ENCODE measurements around the gene RALGAPA1.
"Not testable (repeated sequence)": the region's sequence is repeated elsewhere in the genome, so short reads cannot be mapped to it uniquely, and the experiment has no call there.

Gene RALGAPA1

DNA sequence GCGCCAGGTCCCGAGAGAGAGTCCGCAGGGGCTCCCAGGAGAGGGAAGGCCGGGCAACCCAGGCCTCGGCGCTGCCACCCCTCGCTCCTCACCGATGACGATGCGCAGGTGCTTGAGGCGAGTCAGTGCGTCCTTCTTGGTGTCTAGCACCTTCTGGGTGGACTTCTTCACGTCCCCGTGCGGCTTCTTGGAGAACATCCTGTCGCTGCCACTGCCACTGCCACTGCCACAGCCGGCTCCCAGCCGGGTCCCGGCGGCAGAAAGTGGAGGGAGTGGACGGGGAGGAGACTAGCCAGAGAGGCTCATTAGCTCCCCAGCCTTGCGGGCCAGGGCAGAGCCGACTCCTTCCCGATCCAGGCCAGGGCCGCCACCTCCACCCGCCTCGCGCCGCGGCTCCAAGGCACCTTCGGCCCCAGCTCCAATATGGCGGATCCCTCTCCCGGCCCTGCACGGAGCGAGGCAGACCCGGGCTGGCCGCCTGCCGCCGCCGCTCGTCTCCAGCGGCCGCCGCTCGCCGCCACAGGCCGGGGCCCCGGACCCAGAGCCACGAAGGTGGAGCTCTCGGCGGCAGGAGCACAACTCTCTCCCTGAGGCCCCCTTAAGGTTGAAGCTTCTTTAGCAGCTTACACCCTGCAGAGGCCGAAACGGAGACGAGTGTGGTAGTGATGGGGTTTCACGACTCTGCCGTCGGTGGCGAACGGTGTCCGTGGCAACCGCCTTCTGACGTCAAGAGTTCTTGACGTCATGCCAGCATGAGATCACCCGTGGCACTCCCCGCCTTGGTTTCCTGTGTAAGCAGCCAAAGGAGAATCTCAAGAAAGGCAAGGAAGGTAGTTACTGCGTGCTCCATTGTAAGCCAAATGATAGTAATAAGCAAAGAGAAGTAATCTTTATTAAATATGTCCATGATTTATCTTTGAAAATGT, at the start of gene RALGAPA1:
TSS of gene RALGAPA1 (minus strand) at position 658 of the 926 bp plus-strand sequence. CDS start at position 198, 460 bp downstream.
- DNase-seq, result peak; percentile 96

DNA sequence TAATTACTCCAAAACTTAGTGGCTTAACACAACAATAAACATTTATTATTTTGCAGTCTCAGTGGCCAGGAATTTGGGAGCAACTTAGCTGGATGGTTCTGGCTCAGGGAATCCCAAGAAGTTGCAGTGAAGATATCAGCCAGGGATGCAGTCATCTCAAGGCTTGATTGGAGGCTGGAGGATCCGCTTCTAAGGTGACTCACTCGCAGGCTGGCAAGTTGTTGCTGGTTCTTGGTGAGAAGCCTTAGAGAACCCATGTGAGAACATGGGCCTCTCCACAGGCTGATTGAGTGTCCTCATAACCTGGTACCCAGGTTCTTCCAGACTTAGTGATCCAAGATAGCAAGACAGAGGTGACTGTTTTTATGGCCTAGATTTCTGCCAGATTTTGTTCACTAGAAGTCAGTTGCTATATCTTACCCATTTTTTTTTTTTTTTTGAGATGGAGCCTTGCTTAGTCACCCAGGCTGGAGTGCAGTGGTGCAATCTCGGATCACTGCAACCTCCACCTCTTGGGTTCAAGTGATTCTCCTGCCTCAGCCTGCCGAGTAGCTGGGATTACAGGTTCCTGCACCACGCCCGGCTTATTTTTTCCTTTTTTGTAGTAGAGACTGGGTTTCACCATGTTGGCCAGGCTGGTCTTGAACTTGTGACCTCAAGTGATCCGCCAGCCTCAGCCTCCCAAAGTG, 49.6 kb upstream of the RALGAPA1 start:
- DNase-seq, result no peak

DNA sequence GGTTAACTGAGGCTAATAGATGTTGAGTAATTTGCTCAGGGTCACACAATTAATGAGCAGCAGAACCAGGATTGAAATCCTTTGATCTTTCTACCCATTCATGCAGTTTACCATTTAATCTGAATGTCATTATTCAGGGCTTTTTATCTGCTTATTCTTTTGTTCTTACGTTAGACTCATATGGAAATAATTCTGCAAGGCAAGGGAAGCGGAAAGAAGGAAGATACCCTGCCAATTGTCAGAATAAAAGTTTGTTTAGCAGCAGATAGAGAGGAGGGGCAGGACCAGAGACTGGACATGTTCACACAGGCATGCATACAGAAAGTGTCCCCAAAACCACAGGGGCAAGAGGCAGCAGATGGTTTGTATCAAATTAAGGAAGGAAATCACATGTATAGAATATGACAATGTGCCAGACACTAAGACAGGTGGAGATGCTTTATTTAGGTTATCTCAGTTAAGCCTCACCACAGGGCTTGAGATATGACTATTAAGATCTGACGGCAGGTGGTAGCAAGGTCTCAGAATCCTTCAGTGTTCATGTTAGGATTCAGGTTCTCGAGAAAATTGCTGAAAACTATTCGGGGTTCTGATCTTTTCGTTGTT, 46.9 kb upstream of the RALGAPA1 start:
- no peak for DNase-seq

DNA sequence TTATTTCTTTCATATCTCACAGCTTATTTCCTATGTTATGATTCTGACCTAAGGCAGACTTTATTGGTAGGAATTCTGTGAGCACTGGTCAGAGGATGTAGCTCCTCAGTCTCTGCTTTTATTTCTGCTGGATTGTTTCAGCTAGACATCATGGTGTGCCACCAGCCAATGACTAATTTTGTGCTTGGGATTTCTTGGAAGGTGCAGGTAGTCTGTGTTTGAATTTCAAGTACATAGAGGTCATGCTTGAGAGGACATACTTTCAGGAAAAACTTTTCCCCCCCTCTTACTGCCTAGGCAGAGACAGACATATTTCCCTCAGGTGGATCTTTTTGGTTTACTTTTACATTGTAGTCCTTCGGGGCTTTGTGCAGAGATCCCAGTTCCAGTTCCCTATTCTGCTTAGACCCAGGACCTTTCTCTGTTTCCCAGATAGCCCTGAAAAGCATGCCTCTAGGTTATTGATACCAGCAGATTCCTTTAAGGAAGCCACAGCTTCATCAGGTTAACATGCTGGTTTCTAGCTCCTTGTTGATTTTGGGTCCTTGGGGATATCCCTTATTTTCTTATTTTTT, 45.7 kb upstream of the RALGAPA1 start:
- DNase-seq, result no peak

DNA sequence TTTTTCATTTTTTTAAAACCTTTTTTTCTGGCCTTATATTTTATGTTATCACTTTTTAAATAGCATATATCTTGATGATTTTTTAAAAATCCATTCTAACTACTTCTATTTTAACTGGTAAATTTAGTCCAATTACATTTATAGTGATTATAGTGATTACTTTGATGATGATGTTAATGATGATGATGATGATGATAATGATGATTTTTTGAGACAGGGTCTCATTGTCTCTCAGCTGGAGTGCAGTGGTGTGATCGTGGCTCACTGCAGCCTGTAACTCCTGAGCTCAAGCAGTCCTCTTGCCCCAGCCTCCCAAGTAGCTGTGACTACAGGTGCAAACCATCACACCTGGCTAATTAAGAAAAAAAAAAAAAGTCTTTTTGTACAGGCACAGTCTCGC, 44.1 kb upstream of the RALGAPA1 start:
- DNase-seq, result no peak

DNA sequence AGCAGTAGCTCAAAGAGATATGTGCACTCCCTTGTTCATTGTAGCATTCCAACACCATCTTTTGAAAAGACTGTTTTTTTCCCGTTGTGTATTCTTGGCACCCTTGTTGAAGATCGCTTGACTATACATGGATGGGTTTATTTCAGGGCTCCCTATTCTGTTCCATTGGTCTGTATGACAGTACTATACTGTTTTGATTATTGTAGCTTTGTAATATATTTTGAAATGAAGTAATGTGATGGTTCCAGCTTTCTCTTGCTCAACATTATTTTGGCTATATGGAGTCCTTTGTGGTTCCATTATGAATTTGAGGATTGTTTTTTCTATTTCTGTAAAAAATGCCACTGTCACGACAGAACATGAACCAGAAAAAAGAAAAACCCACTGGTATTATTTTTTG, 42.7 kb upstream of the RALGAPA1 start:
- no peak for DNase-seq

DNA sequence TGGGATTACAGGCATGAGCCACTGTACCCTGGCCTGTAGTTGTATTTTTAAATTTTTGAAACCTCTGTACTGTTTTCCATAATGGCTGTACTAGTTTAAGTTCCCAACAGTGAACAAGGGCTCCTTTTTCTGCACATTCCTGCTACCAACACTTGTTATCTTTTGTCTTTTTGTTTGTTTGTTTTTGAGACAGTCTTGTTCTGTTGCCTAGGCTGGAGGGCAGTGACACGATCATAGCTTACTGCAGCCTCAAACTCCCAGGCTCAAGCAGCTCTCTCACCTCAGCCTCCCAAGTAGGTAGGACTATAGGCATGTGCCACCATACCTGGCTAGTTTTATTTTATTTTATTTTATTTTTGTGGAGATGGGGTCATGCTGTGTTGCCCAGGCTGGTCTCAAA, 40.0 kb upstream of the RALGAPA1 start:
- DNase-seq, result no peak

DNA sequence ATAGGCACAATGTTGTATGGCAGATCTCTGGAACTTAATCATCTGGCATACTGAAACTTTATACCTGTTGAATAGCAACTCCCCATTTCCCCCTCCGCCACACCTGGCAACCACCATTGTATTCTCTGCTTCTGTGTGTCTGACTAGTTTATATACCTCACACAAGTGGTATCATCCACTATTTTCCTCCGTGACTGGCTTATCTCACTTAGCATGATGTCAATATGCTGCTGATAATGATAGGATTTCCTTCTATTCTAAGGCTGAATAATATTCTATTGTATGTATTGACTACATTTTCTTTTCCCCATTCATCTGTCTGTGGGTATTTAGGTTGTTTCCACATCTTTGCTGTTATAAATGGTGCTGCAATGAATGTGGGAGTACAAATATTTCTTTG, 38.5 kb upstream of the RALGAPA1 start:
- no peak for DNase-seq

DNA sequence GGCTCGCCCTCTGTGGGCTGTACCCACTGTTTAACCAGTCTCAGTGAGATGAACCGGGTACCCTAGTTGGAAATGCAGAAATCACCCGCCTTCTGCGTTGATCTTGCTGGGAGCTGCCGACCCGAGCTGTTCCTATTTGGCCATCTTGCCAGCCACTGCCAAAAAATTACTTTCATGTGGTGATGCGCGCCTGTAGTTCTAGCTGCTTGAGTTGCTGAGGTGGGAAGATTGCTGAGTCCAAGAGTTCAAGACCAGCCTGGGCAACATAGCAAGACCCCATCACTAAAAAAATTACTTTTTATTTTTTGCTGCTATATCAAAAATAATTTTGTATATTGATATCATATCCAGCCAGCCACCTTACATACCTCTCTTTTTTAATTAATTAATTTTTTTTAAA, 35.4 kb upstream of the RALGAPA1 start:
- DNase-seq, result no peak

DNA sequence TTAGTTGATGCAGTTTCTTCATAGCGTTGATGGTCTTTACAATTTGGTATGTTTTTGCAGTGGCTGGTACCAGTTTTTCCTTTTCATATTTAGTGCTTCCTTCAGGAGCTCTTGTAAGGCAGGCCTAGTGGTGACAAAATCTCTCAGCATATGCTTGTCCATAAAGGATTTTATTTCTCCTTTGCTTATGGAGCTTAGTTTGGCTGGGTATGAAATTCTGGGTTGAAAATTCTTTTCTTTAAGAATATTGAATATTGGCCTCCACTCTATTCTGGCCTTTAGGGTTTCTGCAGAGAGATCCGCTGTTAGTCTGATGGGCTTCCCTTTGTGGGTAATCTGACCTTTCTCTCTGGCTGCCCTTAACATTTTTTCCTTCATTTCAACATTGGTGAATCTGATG, 33.1 kb upstream of the RALGAPA1 start:
- DNase-seq, result not testable (repeated sequence)

DNA sequence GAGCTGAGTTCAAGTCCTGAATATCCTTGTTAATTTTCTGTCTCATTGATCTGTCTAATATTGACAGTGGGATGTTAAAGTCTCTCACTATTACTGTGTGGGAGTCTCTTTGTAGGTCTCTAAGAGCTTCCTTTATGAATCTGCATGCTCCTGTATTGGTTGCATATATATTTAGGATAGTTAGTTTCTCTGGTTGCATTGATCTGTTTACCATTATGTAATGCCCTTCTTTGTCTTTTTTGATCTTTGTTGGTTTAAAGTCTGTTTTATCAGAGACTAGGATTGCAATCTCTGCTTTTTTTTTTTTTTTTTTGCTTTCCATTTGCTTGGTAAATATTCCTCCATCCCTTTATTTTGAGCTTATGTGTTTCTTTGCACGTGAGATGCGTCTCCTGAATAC, 32.6 kb upstream of the RALGAPA1 start:
- DNase-seq, result not testable (repeated sequence)

DNA sequence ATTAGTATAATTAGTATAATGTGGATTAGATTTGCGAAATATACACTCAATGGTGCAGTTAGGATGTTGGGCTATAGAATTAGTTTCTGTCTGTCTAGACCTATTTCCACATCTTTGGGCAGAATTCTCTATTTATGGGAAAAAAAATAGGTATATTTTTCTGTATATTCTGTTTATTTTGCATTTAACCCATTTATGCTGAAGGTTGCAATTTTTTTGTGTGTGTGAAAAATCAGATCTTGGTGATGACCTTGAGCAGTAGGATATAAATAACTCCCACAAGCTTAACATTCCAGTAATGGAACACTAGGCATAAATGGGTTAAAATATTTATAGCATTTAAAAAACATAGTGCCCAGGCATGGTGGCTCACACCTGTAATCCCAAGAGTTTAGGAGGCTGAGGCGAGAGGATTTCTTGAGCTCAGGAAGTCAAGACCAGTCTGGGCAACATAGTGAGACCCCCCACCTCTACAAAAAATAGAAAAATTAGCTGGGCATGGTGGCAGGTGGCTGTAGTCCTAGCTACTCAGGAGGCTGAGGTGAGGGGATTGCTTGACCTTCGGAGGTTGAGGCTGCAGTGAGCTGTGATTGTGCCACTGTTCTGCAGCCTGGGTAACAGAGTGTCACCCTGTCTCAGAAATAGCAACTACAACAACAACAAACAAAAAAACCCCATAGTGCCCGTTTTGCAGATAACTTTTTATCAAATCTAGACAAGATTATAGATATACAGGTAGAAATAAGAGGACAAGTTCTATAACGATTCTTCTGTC, 26.3 kb upstream of the RALGAPA1 start:
- DNase-seq, result no peak

DNA sequence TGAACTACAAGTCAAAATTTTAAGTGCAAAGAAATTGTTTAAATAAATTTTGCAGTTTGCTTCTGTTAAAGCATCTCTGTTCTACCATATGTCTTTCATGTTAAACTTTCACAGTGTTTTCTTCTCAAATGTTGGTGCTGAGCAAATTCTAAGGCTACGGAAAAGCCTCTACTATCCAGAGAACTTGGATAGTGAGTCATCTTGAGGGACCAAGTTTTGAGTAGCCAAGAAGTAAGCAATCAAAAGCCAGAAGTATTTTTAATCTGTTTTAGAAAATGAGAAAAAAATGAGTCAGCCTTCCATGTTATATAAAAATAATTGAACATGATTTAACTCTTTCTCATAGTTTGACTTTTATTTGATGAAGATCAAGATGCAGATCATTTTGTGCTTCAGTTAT, 20.4 kb upstream of the RALGAPA1 start:
- DNase-seq, result no peak

DNA sequence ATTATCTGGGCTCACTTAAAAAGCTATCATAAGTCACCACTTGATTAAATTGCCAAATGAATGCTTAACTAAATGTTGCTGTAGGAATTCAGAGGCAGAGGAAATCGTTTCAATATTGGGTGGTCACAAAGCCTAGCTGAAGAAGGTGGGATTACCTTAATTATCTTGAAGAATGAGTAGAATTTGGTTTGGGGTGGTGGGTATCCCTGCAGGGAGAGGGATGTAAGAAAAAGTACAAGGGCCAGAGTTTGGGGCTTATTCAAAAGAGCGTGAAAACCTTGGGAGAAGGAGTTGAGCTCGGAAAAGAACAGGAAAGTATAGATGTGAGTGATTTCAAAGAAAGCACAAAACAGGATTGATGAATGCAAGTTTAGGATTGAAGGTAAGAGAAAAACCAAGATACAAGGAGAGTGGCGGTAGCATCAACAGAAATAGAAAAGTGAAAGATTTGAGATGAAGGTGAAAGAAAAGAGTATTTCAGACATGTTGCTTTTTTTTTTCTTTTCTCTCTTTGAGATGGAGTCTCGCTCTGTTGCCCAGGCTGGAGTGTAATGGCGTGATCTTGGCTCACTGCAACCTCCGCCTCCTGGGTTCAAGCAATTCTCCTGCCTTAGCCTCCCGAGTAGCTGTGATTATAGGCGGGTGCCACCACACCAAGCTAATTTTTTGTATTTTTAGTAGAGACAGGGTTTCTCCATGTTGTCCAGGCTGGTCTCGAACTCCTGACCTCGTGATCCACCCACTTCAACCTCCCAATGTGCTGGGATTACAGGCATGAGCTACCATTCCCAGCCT, 18.8 kb upstream of the RALGAPA1 start:
- DNase-seq, result no peak

DNA sequence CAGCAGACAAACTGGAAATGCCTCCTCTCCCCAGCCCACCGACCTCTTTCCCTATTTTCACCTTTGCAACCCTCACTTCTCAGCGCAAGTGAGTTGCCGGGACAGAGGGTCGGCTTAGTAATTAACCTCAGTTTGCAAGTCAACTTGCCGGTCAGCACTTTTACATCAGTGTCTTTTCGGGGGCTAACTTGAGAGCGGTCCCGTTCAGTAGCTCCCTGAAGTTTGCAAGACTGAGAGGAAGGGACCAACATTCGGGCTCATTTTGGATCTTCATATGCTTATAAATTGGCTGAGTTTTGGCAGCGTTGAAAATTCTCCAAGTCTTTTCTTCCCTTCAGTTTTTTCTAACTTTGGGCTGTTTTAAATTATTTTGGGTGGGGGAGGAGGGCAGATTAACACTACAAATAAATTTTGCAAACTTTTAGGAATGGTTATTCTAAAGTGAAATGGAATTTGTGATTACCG, 17.9 kb upstream of the RALGAPA1 start:
- no peak for DNase-seq

DNA sequence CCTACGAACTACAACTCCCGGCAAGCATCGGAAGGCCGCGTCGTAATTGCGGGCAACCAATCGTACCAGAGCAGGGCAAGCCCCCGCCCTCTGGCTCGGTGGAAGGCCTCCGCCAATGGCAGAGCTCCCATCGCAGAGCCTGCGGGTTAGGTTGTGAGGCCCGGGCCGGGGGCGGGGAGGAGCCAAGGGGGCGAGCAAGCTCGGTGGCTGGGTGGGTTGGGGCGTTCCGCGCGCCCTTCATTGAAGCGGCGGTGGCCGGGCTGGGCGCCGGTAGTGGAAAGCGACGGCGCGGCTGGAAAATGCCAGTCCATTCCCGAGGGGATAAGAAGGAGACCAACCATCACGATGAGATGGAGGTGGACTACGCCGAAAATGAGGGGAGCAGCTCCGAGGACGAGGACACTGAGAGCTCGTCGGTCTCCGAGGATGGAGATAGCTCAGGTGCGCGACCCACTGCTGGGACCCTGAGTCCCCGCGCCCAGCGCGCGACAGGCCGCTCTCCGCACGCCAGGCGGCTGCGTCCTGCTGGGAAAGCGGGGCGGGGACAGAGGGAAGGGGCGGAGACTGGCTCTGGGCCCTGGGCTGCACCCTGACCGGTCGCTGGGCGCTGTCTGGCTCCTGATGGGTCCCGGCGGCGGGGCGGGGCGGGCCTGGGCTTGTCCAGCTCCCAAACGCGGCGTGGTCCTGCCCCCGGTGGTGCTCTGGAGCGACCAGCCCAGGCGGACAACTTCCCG, 17.3 kb upstream of the RALGAPA1 start, which contains the start of gene BRMS1L:
TSS of gene BRMS1L (plus strand) at position 121 of the 734 bp plus-strand sequence. CDS start at position 300, 179 bp downstream.
- peak; percentile 99 for DNase-seq

DNA sequence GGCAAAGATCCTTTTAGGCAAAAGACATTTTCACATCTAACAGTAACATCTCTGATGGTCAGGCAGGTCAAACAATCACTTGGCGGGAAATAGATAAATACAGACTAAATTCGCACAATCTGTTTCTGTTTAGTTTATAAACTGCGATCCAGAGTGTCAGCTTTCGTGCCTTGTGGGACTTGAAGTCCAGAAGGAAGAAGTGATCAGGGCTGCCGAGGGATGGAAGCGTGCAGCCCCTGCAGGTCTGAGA, 16.8 kb upstream of the RALGAPA1 start:
- no peak for DNase-seq

DNA sequence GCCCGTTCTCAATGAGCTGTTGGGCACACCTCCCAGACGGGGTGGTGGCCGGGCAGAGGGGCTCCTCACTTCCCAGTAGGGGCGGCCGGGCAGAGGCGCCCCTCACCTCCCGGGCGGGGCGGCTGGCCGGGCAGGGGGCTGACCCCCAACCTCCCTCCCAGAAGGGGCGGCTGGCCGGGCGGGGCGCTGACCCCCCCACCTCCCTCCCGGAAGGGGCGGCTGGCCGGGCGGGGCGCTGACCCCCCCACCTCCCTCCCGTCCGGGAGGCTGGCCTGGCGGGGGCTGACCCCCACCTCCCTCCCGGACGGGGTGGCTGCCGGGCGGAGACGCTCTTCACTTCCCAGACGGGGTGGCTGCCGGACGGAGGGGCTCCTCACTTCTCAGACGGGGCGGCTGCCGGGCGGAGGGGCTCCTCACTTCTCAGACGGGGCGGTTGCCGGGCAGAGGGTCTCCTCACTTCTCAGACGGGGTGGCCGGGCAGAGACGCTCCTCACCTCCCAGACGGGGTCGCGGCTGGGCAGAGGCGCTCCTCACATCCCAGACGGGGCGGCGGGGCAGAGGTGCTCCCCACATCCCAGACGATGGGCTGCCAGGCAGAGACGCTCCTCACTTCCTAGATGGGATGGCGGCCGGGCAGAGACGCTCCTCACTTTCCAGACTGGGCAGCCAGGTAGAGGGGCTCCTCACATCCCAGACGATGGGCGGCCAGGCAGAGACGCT, 15.5 kb upstream of the RALGAPA1 start:
- DNase-seq, result not testable (repeated sequence)

DNA sequence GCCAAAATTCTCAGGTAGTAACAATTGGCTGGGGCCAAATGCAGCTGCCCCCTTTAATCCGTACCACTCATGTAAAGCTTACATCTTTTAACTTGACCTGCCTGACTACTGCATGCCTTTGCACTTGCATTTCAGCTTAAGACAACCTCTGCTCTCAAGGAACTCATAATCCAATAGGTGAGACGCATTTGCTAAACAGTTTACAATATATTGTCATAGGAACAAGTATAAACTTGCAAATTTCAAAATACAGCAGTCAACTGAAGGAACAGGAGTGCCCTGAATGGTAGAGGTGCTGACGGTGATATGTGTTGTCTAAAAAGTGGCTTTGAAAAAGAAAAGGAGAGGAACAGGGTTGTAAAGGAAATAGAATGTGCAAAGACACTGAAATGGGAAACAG, 13.4 kb upstream of the RALGAPA1 start:
- DNase-seq, result no peak

All from right hindlimb (tissue), 1 donor.